ENCODE data around the gene BANF2. TPM values are rescaled to one million over a fixed set of nuclear protein-coding genes. Genes with fewer than 3 reads are reported as not detected.

The BANF2 gene
- total RNA-seq, 2 donors from 2014 or later = 1.9 TPM; not detected in 1

GRCh38 chr20:17697171-17697570, 2.6 kb upstream of the BANF2 start:
- 100% methylated on average over 1 of the region's 1 CpG for WGBS

GRCh38 chr20:17698384-17698783, 1.4 kb upstream of the BANF2 start:
- H3K4me1 ChIP-seq (replicated peaks) = no peaks in the 10 kb centered on the region
- DNase-seq (ENCODE audit: low spot score) = no peak
- WGBS = 57% methylated on average over 5 of the region's 5 CpGs
- H3K27me3 ChIP-seq (replicated peaks; ENCODE audit: insufficient read depth) = no peaks in the 10 kb centered on the region
- no peak overlapping the region for H3K27ac ChIP-seq
- H3K9me3 ChIP-seq = no peaks in the 10 kb centered on the region
- TF ChIP-seq POLR2AphosphoS5 (IDR thresholded peaks at IDR 0.05) (no peak), CTCF (IDR thresholded peaks at IDR 0.05) (no peak), POLR2A (IDR thresholded peaks at IDR 0.05) (no peak)
- no peak overlapping the region for H3K4me3 ChIP-seq
- intact Hi-C loops (cut with DNase I) = no loop called here
- H3K36me3 ChIP-seq = no peaks in the 10 kb centered on the region

More at GRCh38 chr20:17697171-17697570, 2.6 kb upstream of the BANF2 start:
- H3K4me3 ChIP-seq = no peak overlapping the region
- intact Hi-C loops (cut with DNase I) = no loop called here
- no peak for DNase-seq (ENCODE audit: low spot score)
- no peaks in the 10 kb centered on the region for H3K4me1 ChIP-seq (replicated peaks)
- no peak for TF ChIP-seq POLR2A (IDR thresholded peaks at IDR 0.05)
- TF ChIP-seq POLR2AphosphoS5 (IDR thresholded peaks at IDR 0.05) = no peak
- TF ChIP-seq CTCF (IDR thresholded peaks at IDR 0.05) = no peak
- H3K9me3 ChIP-seq = no peaks in the 10 kb centered on the region
- H3K27me3 ChIP-seq (replicated peaks; ENCODE audit: insufficient read depth) = no peaks in the 10 kb centered on the region
- no peaks in the 10 kb centered on the region for H3K36me3 ChIP-seq
- H3K27ac ChIP-seq = no peak overlapping the region

GRCh38 chr20:17700637-17701036, 871 bp downstream of the BANF2 start:
- no peaks in the 10 kb centered on the region for H3K9me3 ChIP-seq
- WGBS = 95% methylated on average over 7 of the region's 7 CpGs
- H3K4me1 ChIP-seq (replicated peaks) = no peaks in the 10 kb centered on the region
- no peaks in the 10 kb centered on the region for H3K27me3 ChIP-seq (replicated peaks; ENCODE audit: insufficient read depth)
- intact Hi-C loops (cut with DNase I) = no loop called here
- TF ChIP-seq POLR2AphosphoS5 (IDR thresholded peaks at IDR 0.05) = no peak
- no peak for TF ChIP-seq CTCF (IDR thresholded peaks at IDR 0.05)
- TF ChIP-seq POLR2A (IDR thresholded peaks at IDR 0.05) = no peak
- DNase-seq (ENCODE audit: low spot score) = no peak
- H3K27ac ChIP-seq = no peak overlapping the region
- H3K36me3 ChIP-seq = no peaks in the 10 kb centered on the region
- H3K4me3 ChIP-seq = no peak overlapping the region

GRCh38 chr20:17701826-17702225, 2.1 kb downstream of the BANF2 start:
- H3K4me1 ChIP-seq (replicated peaks) = no peaks in the 10 kb centered on the region
- DNase-seq (ENCODE audit: low spot score) = no peak
- no peaks in the 10 kb centered on the region for H3K27me3 ChIP-seq (replicated peaks; ENCODE audit: insufficient read depth)
- no peaks in the 10 kb centered on the region for H3K36me3 ChIP-seq
- TF ChIP-seq POLR2A (IDR thresholded peaks at IDR 0.05) = no peak
- TF ChIP-seq CTCF (IDR thresholded peaks at IDR 0.05) = no peak
- TF ChIP-seq POLR2AphosphoS5 (IDR thresholded peaks at IDR 0.05) = no peak
- no peak overlapping the region for H3K4me3 ChIP-seq
- 87% methylated on average over 4 of the region's 4 CpGs for WGBS
- intact Hi-C loops (cut with DNase I) = no loop called here
- no peaks in the 10 kb centered on the region for H3K9me3 ChIP-seq
- H3K27ac ChIP-seq = no peak overlapping the region

- intact Hi-C loops (cut with DNase I) = no loop called here
- DNase-seq (ENCODE audit: low spot score) = no peak
- no peaks in the 10 kb centered on the region for H3K36me3 ChIP-seq
- no peaks in the 10 kb centered on the region for H3K27me3 ChIP-seq (replicated peaks; ENCODE audit: insufficient read depth)
- no peak for TF ChIP-seq CTCF (IDR thresholded peaks at IDR 0.05)
- TF ChIP-seq POLR2A (IDR thresholded peaks at IDR 0.05) = no peak
- TF ChIP-seq POLR2AphosphoS5 (IDR thresholded peaks at IDR 0.05) = no peak
- no peak overlapping the region for H3K4me3 ChIP-seq
- H3K9me3 ChIP-seq = no peaks in the 10 kb centered on the region
- no peak overlapping the region for H3K27ac ChIP-seq
- 96% methylated on average over 5 of the region's 5 CpGs for WGBS
- no peaks in the 10 kb centered on the region for H3K4me1 ChIP-seq (replicated peaks)
These were observed 5.0 kb downstream of the BANF2 start for GRCh38 chr20:17704589-17705317.

All from prostate gland (tissue), 2 donors.